ENCODE measurements around the gene DCDC2.
"Not testable (repeated sequence)": the region's sequence is repeated elsewhere in the genome, so short reads cannot be mapped to it uniquely, and the experiment has no call there.

Gene DCDC2

GRCh38 chr6:24306038-24306437 lies 51.8 kb downstream of the DCDC2 start:
- H3K4me3 ChIP-seq (ENCODE audit: low read depth, low read length): no peak overlapping the region
- H3K36me3 ChIP-seq (ENCODE audit: control insufficient read depth, insufficient read depth, low read length): no peaks in the 10 kb centered on the region
- H3K27me3 ChIP-seq (ENCODE audit: control insufficient read depth, insufficient read depth, low read length): no peaks in the 10 kb centered on the region
- H3K4me2 ChIP-seq (ENCODE audit: low read length): no peak overlapping the region
- no peak overlapping the region for H3K9ac ChIP-seq
- no peaks in the 10 kb centered on the region for H3K9me3 ChIP-seq (ENCODE audit: control insufficient read depth, low read length)
- H3K79me2 ChIP-seq: no peaks in the 10 kb centered on the region
- no peak overlapping the region for H2AFZ ChIP-seq
- no peak for TF ChIP-seq CTCF (IDR thresholded peaks at IDR 0.05)
- H3K27ac ChIP-seq: no peak overlapping the region
- H3K4me1 ChIP-seq: peaks cover 3% of the 10 kb centered on the region

- Histone ChIP-seq H3K9me3 (ENCODE audit: control insufficient read depth, low read length) (no peaks in the 10 kb centered on the region), H3K36me3 (ENCODE audit: control insufficient read depth, insufficient read depth, low read length) (no peaks in the 10 kb centered on the region), H3K4me1 (no peaks in the 10 kb centered on the region), H3K27me3 (ENCODE audit: control insufficient read depth, insufficient read depth, low read length) (no peaks in the 10 kb centered on the region), H3K4me2 (ENCODE audit: low read length) (no peak overlapping the region), H3K27ac (no peak overlapping the region), H3K9ac (no peak overlapping the region), H2AFZ (no peak overlapping the region), H3K79me2 (peaks cover 10% of the 10 kb centered on the region), H3K4me3 (ENCODE audit: low read depth, low read length) (no peak overlapping the region)
- no peak for TF ChIP-seq CTCF (IDR thresholded peaks at IDR 0.05)
Measured at GRCh38 chr6:24296944-24297343, 60.9 kb downstream of the DCDC2 start.

- H3K36me3 ChIP-seq (ENCODE audit: control insufficient read depth, insufficient read depth, low read length); H3K27me3 ChIP-seq (ENCODE audit: control insufficient read depth, insufficient read depth, low read length); H2AFZ ChIP-seq; H3K9me3 ChIP-seq (ENCODE audit: control insufficient read depth, low read length); H3K4me2 ChIP-seq (ENCODE audit: low read length); H3K4me3 ChIP-seq (ENCODE audit: low read depth, low read length); H3K27ac ChIP-seq; H3K4me1 ChIP-seq; H3K9ac ChIP-seq: not testable (repeated sequence)
- H3K79me2 ChIP-seq: peaks cover 10% of the 10 kb centered on the region
Measured at GRCh38 chr6:24293852-24294251, 64.0 kb downstream of the DCDC2 start.

- H3K36me3 ChIP-seq (ENCODE audit: control insufficient read depth, insufficient read depth, low read length): no peaks in the 10 kb centered on the region
- no peak overlapping the region for H3K27ac ChIP-seq
- no peaks in the 10 kb centered on the region for H3K27me3 ChIP-seq (ENCODE audit: control insufficient read depth, insufficient read depth, low read length)
- no peak overlapping the region for H3K9ac ChIP-seq
- no peak overlapping the region for H3K4me2 ChIP-seq (ENCODE audit: low read length)
- no peak for TF ChIP-seq CTCF (IDR thresholded peaks at IDR 0.05)
- H2AFZ ChIP-seq: no peak overlapping the region
- H3K9me3 ChIP-seq (ENCODE audit: control insufficient read depth, low read length): no peaks in the 10 kb centered on the region
- H3K4me1 ChIP-seq: peaks cover 6% of the 10 kb centered on the region
- no peaks in the 10 kb centered on the region for H3K79me2 ChIP-seq
- no peak overlapping the region for H3K4me3 ChIP-seq (ENCODE audit: low read depth, low read length)
Measured at GRCh38 chr6:24287239-24287638, 70.6 kb downstream of the DCDC2 start.

GRCh38 chr6:24284006-24284405 lies 73.9 kb downstream of the DCDC2 start:
- Histone ChIP-seq H3K4me2 (ENCODE audit: low read length) (no peak overlapping the region), H3K27me3 (ENCODE audit: control insufficient read depth, insufficient read depth, low read length) (no peaks in the 10 kb centered on the region), H3K9me3 (ENCODE audit: control insufficient read depth, low read length) (no peaks in the 10 kb centered on the region), H3K36me3 (ENCODE audit: control insufficient read depth, insufficient read depth, low read length) (no peaks in the 10 kb centered on the region), H3K4me1 (peaks cover 6% of the 10 kb centered on the region), H3K79me2 (no peaks in the 10 kb centered on the region), H3K4me3 (ENCODE audit: low read depth, low read length) (no peak overlapping the region), H3K27ac (no peak overlapping the region), H2AFZ (no peak overlapping the region), H3K9ac (no peak overlapping the region)
- no peak for TF ChIP-seq CTCF (IDR thresholded peaks at IDR 0.05)

Data from parathyroid adenoma (tissue), 2 donors.